NCI-H510A treated with DMSO at 0.1 percent for 48 hours (cell line): ENCODE results near the gene DDAH1.
"Not testable (repeated sequence)": the region's sequence is repeated elsewhere in the genome, so short reads cannot be mapped to it uniquely, and the experiment has no call there.

Experiments
- DNase-seq: peaks from one replicate; lab custom pipeline; 2025; lab: John Stamatoyannopoulos, UW

The DDAH1 gene

GRCh38 chr1:85359874-85360721 lies 104.9 kb downstream of the DDAH1 start:
- no peak for DNase-seq

GRCh38 chr1:85358702-85359438 lies 106.1 kb downstream of the DDAH1 start:
- DNase-seq = no peak

GRCh38 chr1:85357817-85358216 lies 107.1 kb downstream of the DDAH1 start:
- no peak for DNase-seq

GRCh38 chr1:85356130-85356529 lies 108.8 kb downstream of the DDAH1 start:
- no peak for DNase-seq

- no peak for DNase-seq
These were observed 112.9 kb downstream of the DDAH1 start for GRCh38 chr1:85352055-85352454.

- DNase-seq = no peak
These were observed 113.6 kb downstream of the DDAH1 start for GRCh38 chr1:85351202-85351828.

- DNase-seq = no peak
These were observed 115.7 kb downstream of the DDAH1 start for GRCh38 chr1:85349224-85349623.

- DNase-seq = no peak
These were observed 117.1 kb downstream of the DDAH1 start for GRCh38 chr1:85347908-85348307.

GRCh38 chr1:85347275-85347674 lies 117.7 kb downstream of the DDAH1 start:
- DNase-seq = not testable (repeated sequence)

GRCh38 chr1:85344256-85344694 lies 120.7 kb downstream of the DDAH1 start:
- peak; percentile 18 for DNase-seq

- DNase-seq = no peak
These were observed 121.2 kb downstream of the DDAH1 start for GRCh38 chr1:85343612-85344255.

GRCh38 chr1:85343213-85343611 lies 121.7 kb downstream of the DDAH1 start:
- DNase-seq = no peak

- no peak for DNase-seq
These were observed 122.8 kb downstream of the DDAH1 start for GRCh38 chr1:85342207-85342606.

GRCh38 chr1:85340427-85340826 lies 124.5 kb downstream of the DDAH1 start:
- DNase-seq = no peak

GRCh38 chr1:85339656-85340399 lies 125.1 kb downstream of the DDAH1 start:
- DNase-seq = no peak

- DNase-seq = no peak
These were observed 125.9 kb downstream of the DDAH1 start for GRCh38 chr1:85339089-85339488.

- DNase-seq = no peak
These were observed 130.0 kb downstream of the DDAH1 start for GRCh38 chr1:85334962-85335361.

GRCh38 chr1:85333186-85333585 lies 131.8 kb downstream of the DDAH1 start:
- no peak for DNase-seq

- no peak for DNase-seq
These were observed 132.4 kb downstream of the DDAH1 start for GRCh38 chr1:85332575-85332974.

GRCh38 chr1:85330711-85331290 lies 134.2 kb downstream of the DDAH1 start:
- DNase-seq = no peak

GRCh38 chr1:85330214-85330631 lies 134.7 kb downstream of the DDAH1 start:
- DNase-seq = no peak
